ENCODE measurements around the gene AOAH.
"Not testable (repeated sequence)": the region's sequence is repeated elsewhere in the genome, so short reads cannot be mapped to it uniquely, and the experiment has no call there.

The AOAH gene

GRCh38 chr7:36535866-36536664 lies 188.2 kb downstream of the AOAH start:
- no peak for DNase-seq

GRCh38 chr7:36533717-36534116 lies 190.6 kb downstream of the AOAH start:
- DNase-seq: no peak

- no peak for DNase-seq
Observed at GRCh38 chr7:36532981-36533499, 191.3 kb downstream of the AOAH start.

GRCh38 chr7:36531951-36532350 lies 192.3 kb downstream of the AOAH start:
- no peak for DNase-seq

- no peak for DNase-seq
Observed at GRCh38 chr7:36530456-36530855, 193.8 kb downstream of the AOAH start.

- DNase-seq: no peak
Observed at GRCh38 chr7:36527549-36527913, 196.8 kb downstream of the AOAH start.

- no peak for DNase-seq
Observed at GRCh38 chr7:36526863-36527548, 197.3 kb downstream of the AOAH start.

GRCh38 chr7:36523371-36524101 lies 200.8 kb downstream of the AOAH start:
- no peak for DNase-seq

- DNase-seq: no peak
Observed at GRCh38 chr7:36522453-36523007, 201.8 kb downstream of the AOAH start.

- no peak for DNase-seq
Observed at GRCh38 chr7:36521911-36522310, 202.4 kb downstream of the AOAH start.

- no peak for DNase-seq
Observed at GRCh38 chr7:36521133-36521532, 203.2 kb downstream of the AOAH start.

GRCh38 chr7:36515847-36516246 lies 208.4 kb downstream of the AOAH start:
- no peak for DNase-seq

GRCh38 chr7:36514289-36515243 lies 209.7 kb downstream of the AOAH start:
- no peak for DNase-seq

GRCh38 chr7:36513393-36513792 lies 210.9 kb downstream of the AOAH start:
- DNase-seq: no peak

- DNase-seq: no peak
Observed at GRCh38 chr7:36512616-36513015, 211.7 kb downstream of the AOAH start.

- no peak for DNase-seq
Observed at GRCh38 chr7:36509962-36510361, 214.3 kb downstream of the AOAH start.

GRCh38 chr7:36507475-36508440 lies 216.5 kb downstream of the AOAH start:
- no peak for DNase-seq

GRCh38 chr7:36506820-36507219 lies 217.5 kb downstream of the AOAH start:
- no peak for DNase-seq

- DNase-seq: no peak
Observed at GRCh38 chr7:36506130-36506798, 218.0 kb downstream of the AOAH start.

- DNase-seq: not testable (repeated sequence)
Observed at GRCh38 chr7:36504617-36505016, 219.7 kb downstream of the AOAH start.

All from stimulated activated CD4-positive, alpha-beta T cell treated with anti-CD3 and anti-CD28 coated beads, Interleukin-4, amount 100 ng/mL, for 24 hours (primary cell).